K562 (cell line): ENCODE data around the gene SH2D3A. TPM values are rescaled to one million over a fixed set of nuclear protein-coding genes. Genes with fewer than 3 reads are reported as not detected.
A peak's percentile ranks its signal among the peaks of the same experiment; 100 is the strongest.

ENCODE experiments used
- ASH1L ChIP-seq: fragments of 450-650 bp; IDR thresholded peaks from 2 replicates; pipeline ENCODE4 v1.6.1; 2018; ENCODE audit warnings: borderline replicate concordance, mild to moderate bottlenecking, low read depth; ENCODE audit not compliant: partially characterized antibody
- BRD9 ChIP-seq: fragments of 450-650 bp; IDR thresholded peaks from 2 replicates; pipeline ENCODE4 v1.6.1; 2018; ENCODE audit warnings: low read depth; ENCODE audit not compliant: partially characterized antibody
- DPF2 ChIP-seq: fragments of 450-650 bp; IDR thresholded peaks from 2 replicates; pipeline ENCODE4 v1.6.1; 2016
- EP300 ChIP-seq: IDR thresholded peaks from 2 replicates; pipeline ENCODE4 v1.6.1; 2012; ENCODE audit warnings: low read length, improper control_type of control experiment
- ETS2 ChIP-seq: IDR thresholded peaks from 2 replicates; pipeline ENCODE4 v1.6.1; 2016; ENCODE audit warnings: borderline replicate concordance, missing genetic modification characterization, mild to moderate bottlenecking, moderate library complexity, missing compliant biosample characterization; ENCODE audit not compliant: poor library complexity, severe bottlenecking
- ETV5 ChIP-seq: sonication (generic); formaldehyde crosslinking; IDR thresholded peaks from 2 replicates; pipeline ENCODE4 v1.4.0; 2020; ENCODE audit warnings: low read depth, mild to moderate bottlenecking, missing genetic modification reagents
- FOXA3 ChIP-seq, 2 experiments: fragments of 450-650 bp in 1 of 2; sonication (generic) in 1 of 2; formaldehyde crosslinking; IDR thresholded peaks in 1 of 2; conservative IDR thresholded peaks in 1 of 2; 2 replicates each; pipeline versions ENCODE4 v1.4.0 to v1.8.0; 2020 to 2022; ENCODE audit warnings: mild to moderate bottlenecking in 2 of 2, missing genetic modification reagents in 1 of 2
- MTA2 ChIP-seq: fragments of 450-650 bp; IDR thresholded peaks from 2 replicates; pipeline ENCODE4 v1.6.1; 2016; ENCODE audit warnings: low read depth
- NCOA1 ChIP-seq: fragments of 450-650 bp; IDR thresholded peaks from 2 replicates; pipeline ENCODE4 v1.6.1; 2016; ENCODE audit warnings: low read depth
- PYGO2 ChIP-seq: fragments of 450-650 bp; IDR thresholded peaks from 2 replicates; pipeline ENCODE4 v1.6.1; 2016; ENCODE audit warnings: mild to moderate bottlenecking, missing genetic modification characterization, moderate library complexity, missing compliant biosample characterization
- SIRT6 ChIP-seq: IDR thresholded peaks from one replicate; pipeline ENCODE4 v1.6.1; 2012; ENCODE audit warnings: low read depth, mild to moderate bottlenecking, control low read depth, inconsistent platforms, low read length, moderate library complexity
- TBP ChIP-seq: optimal IDR thresholded peaks from 2 replicates; pipeline ENCODE3; 2011; ENCODE audit warnings: low read depth, low read length, improper control_type of control experiment
- YY1 ChIP-seq, 3 experiments: IDR thresholded peaks; 2 replicates each; pipeline ENCODE4 v1.6.1; 2011; ENCODE audit warnings: low read length in 2 of 3, mild to moderate bottlenecking in 2 of 3, moderate library complexity in 2 of 3, borderline replicate concordance in 1 of 3, control low read depth in 1 of 3, low read depth in 1 of 3; ENCODE audit not compliant: insufficient read depth in 3 of 3, insufficient replicate concordance in 2 of 3, control insufficient read depth in 1 of 3, insufficient read length in 1 of 3; ENCODE audit errors: extremely low read depth in 1 of 3
- ZEB2 ChIP-seq: fragments of 450-650 bp; IDR thresholded peaks from 2 replicates; pipeline ENCODE4 v1.6.1; 2016
- ZNF143 ChIP-seq: sonication (generic); formaldehyde crosslinking; IDR thresholded peaks from 2 replicates; pipeline ENCODE4 v1.9.0; 2022; ENCODE audit warnings: mild to moderate bottlenecking, missing genetic modification reagents
- ZNF699 ChIP-seq: fragments of 250-450 bp; sonication (Bioruptor Pico); IDR thresholded peaks from 2 replicates; pipeline ENCODE4 v1.8.0; 2021; ENCODE audit warnings: mild to moderate bottlenecking, moderate library complexity; ENCODE audit not compliant: insufficient replicate concordance
- ZNF707 ChIP-seq: fragments of 250-450 bp; sonication (Bioruptor Pico); conservative IDR thresholded peaks from 2 replicates; pipeline ENCODE4 v1.8.0; 2022; ENCODE audit warnings: inconsistent platforms, mild to moderate bottlenecking, moderate library complexity
- polyA plus RNA-seq, 8 experiments: library from polyadenylated mRNA; depleted of rRNA in 4 of 8; stranded (reverse) in 5 of 8; unstranded in 3 of 8; fragments of >200 nt; fragmentation: Nextera tagmentation in 2 of 8; fragmentation: Illumina TruSeq in 1 of 8; extraction: Ambion mirVana in 2 of 8; extraction: Trizol in 1 of 8; gene quantifications; 2 replicates each; pipeline versions ENCODE4 v1.2.1 to v1.2.3, GENCODE V29; 2011 to 2014; ENCODE audit warnings: inconsistent platforms in 1 of 8, missing spikeins in 1 of 8
- total RNA-seq, 7 experiments: library from RNA; depleted of rRNA in 6 of 7; stranded (reverse); fragments of >200 nt in 6 of 7; fragmentation: Illumina TruSeq in 2 of 7; extraction: Trizol in 2 of 7; gene quantifications; 2 replicates each; pipeline versions ENCODE4 v1.2.1 to v1.2.3, GENCODE V29; 2011 to 2021; ENCODE audit warnings: low replicate concordance in 1 of 7
- TF ChIP-seq, protein P1 (sequence below): fragments of 250-450 bp; sonication (Bioruptor Pico); IDR thresholded peaks from 2 replicates; pipeline ENCODE4 v1.5.0; 2021; ENCODE audit warnings: mild to moderate bottlenecking, moderate library complexity
- TF ChIP-seq, protein P2 (sequence below): sonication (generic); formaldehyde crosslinking; IDR thresholded peaks from 2 replicates; pipeline ENCODE4 v1.8.0; 2023; ENCODE audit warnings: mild to moderate bottlenecking, missing genetic modification reagents
- TF ChIP-seq, protein P3 (sequence below), 3 experiments: IDR thresholded peaks in 2 of 3; conservative IDR thresholded peaks in 1 of 3; 2 replicates each; pipeline ENCODE4 v1.5.1; 2011 to 2012; ENCODE audit warnings: low read length in 3 of 3, mild to moderate bottlenecking in 3 of 3, control low read depth in 2 of 3, improper control_type of control experiment in 1 of 3, inconsistent platforms in 1 of 3, low read depth in 1 of 3, mixed read lengths in 1 of 3, moderate library complexity in 1 of 3; ENCODE audit not compliant: insufficient read depth in 2 of 3

The SH2D3A gene
- total and polyA plus RNA-seq, 9 of the 15 experiments (the other 6 are each of a cell fraction or from before 2014, with no cell fraction given): 0.75 to 26.3 (median 8.9) TPM

DNA sequence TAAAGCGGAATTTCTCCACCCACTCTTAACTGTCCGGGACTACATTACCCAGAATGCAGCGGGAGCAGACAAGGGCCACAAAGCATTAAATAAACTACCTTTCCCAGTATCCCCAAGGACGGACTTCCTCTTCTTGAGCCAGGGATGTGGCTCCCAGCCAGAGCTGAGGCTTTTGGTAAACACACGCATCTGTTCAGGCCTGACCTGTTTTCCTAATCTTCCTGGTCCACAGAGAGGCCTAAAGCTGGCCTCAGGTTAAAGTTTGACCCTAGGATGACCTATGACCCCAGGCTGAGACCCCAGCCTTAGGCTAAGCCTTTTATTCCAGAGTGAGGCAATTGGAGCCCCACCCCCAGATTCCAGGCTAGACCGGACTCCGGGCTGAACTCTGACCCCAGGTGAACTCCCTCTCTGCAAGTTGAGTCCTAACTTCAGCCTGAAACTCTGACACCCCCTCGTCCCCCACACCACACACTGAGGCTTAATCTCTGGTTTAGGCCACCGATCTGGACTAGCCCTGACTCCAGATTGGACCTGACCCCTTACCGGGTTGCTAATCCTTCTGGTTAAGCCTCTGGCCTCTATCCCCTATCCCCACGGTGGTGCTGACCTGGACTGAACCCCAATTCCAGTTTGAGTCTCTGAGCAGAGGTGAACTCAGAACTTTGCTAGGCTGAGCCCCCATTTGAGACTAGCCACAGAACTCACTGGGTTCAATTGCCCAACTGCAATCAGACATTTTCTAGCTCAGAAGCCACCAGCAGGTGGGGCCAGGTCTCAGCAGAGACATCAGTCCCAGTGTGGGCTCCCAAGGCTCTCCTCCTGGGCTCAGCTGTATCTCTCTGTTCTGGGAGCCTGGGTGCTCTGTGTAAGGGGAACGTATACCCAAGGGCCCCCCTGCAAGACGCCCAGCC lies 29.1 kb downstream of the SH2D3A start (continued):
- TF ChIP-seq, protein P1, sequence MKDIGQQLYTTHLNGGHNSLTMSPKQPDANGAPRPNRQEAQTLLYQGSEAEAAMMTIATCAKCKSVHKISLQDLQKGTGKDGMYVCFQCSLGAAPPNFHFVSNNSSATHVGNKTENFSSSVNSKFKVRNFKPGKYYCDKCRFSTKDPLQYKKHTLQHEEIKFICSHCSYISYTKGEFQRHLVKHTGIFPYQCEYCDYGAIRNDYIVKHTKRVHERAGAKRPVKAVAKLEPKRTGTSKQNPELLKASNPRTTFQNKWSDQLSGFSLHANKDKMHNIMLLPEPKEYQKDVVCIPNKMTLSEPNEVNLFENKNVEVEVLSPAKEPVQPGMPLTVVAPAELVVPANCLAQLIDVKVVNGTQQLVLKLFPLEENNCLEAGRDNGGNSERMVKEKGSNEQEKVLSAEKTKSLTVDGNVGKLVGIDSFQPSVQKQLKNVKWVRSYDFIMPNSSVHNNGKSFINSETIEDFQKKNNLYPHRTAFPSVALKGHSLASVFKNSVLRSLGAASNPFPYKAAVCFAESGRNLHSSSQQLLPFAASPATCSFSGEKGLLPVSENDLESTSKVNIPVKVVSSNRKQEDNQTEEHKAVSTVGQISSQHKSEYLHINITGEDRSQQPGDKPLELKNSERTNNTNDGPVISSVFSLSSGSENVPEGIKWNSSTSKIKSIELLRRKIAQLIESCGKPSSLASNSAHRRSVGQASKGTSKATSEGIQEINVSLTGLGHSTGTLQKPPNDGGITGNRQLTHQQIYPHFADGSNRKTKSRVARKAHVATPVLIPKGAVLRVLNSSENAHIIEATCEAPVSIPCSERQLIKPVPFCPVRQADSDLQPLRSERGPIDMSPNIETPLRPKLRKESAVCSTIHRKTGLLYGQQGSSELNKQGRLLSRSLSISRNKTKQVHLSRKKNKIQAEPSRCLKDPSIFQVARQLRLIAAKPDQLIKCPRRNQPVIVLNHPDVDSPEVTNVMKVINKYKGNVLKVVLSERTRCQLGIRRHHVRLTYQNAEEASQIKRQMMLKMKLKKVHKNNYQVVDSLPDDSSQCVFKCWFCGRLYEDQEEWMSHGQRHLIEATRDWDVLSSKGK (CRISPR knock-in tag): no peak
- TF ChIP-seq ASH1L (no peak), TBP (no peak), ETS2 (tag) (no peak), MTA2 (peak; percentile 71), PYGO2 (no peak; the same call in 1 of the 2 replicates), DPF2 (peak; percentile 66), EP300 (no peak; the same call in none of the 2 replicates), NCOA1 (0 out of 2 replicates have a peak, but pooled peaks have one; percentile 45), YY1 (IDR thresholded peaks at IDR 0.05; ENCODE audit: borderline replicate concordance in 1 of 3, control insufficient read depth in 1 of 3, extremely low read depth in 1 of 3, insufficient read depth in 3 of 3, insufficient read length in 1 of 3, insufficient replicate concordance in 2 of 3, low read depth in 1 of 3, low read length in 2 of 3) (peak in 2 of 3 experiments; percentile 48 to 74), ZNF699 (CRISPR knock-in tag) (no peak), ZNF707 (peak; percentile 57; the same call in 1 of the 2 replicates), FOXA3 (CRISPR knock-in tag; conservative IDR thresholded peaks at IDR 0.05 in 1 of 2, IDR thresholded peaks at IDR 0.05 in 1 of 2) (peak; percentile 65 to 89), ZNF143 (peak; percentile 95), SIRT6 (no peak), BRD9 (peak; percentile 74), ETV5 (no peak), ZEB2 (0 out of 2 replicates have a peak, but pooled peaks have one; percentile 15)
- TF ChIP-seq, protein P2, sequence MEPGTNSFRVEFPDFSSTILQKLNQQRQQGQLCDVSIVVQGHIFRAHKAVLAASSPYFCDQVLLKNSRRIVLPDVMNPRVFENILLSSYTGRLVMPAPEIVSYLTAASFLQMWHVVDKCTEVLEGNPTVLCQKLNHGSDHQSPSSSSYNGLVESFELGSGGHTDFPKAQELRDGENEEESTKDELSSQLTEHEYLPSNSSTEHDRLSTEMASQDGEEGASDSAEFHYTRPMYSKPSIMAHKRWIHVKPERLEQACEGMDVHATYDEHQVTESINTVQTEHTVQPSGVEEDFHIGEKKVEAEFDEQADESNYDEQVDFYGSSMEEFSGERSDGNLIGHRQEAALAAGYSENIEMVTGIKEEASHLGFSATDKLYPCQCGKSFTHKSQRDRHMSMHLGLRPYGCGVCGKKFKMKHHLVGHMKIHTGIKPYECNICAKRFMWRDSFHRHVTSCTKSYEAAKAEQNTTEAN (CRISPR knock-in tag): 0 out of 2 replicates have a peak, but pooled peaks have one; percentile 27
- TF ChIP-seq, protein P3, sequence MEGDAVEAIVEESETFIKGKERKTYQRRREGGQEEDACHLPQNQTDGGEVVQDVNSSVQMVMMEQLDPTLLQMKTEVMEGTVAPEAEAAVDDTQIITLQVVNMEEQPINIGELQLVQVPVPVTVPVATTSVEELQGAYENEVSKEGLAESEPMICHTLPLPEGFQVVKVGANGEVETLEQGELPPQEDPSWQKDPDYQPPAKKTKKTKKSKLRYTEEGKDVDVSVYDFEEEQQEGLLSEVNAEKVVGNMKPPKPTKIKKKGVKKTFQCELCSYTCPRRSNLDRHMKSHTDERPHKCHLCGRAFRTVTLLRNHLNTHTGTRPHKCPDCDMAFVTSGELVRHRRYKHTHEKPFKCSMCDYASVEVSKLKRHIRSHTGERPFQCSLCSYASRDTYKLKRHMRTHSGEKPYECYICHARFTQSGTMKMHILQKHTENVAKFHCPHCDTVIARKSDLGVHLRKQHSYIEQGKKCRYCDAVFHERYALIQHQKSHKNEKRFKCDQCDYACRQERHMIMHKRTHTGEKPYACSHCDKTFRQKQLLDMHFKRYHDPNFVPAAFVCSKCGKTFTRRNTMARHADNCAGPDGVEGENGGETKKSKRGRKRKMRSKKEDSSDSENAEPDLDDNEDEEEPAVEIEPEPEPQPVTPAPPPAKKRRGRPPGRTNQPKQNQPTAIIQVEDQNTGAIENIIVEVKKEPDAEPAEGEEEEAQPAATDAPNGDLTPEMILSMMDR (IDR thresholded peaks at IDR 0.05 in 2 of 3, conservative IDR thresholded peaks at IDR 0.05 in 1 of 3; ENCODE audit: insufficient read depth in 2 of 3, low read depth in 1 of 3, low read length in 3 of 3): peak; percentile 80 to 82 (median 81)
